ENCODE results near the gene NOM1. TPM values are rescaled to one million over a fixed set of nuclear protein-coding genes. Genes with fewer than 3 reads are reported as not detected.
A peak's percentile ranks its signal among the peaks of the same experiment; 100 is the strongest.

The NOM1 gene
- total and polyA plus RNA-seq, 4 donors = 8.3 to 33.6 (median 16.9) TPM

DNA sequence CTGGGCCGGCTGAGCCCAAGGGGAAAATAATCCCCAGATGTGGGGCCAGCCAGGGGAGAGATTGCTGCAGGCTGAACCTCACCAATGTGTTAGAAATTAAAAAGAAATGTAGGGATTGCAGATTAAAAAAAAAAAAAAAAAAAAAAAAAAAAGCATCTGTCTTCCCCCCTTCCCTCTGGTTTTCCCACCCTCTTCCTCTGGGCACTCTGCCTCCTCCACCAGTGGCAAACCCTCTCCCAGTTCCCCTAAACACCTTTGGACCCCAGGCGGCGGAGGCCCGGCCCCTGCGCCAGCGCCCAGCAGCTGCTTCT, 53.9 kb downstream of the NOM1 start:
- no peak for TF ChIP-seq CTCF (IDR thresholded peaks at IDR 0.05; ENCODE audit: control extremely low read depth, extremely low read depth)
- no peak for ATAC-seq (ENCODE audit: insufficient read depth, low FRiP score)
- Histone ChIP-seq H3K27me3 (ENCODE audit: control insufficient read depth in 3 of 3, insufficient read depth in 3 of 3, low read length in 2 of 3) (peaks cover 28 to 80% (median 67%) of the 10 kb centered on the region in 3 donors), H3K9ac (ENCODE audit: insufficient read depth in 1 of 2, low read length in 2 of 2) (no peak overlapping the region), H3K9me3 (ENCODE audit: control insufficient read depth in 4 of 4, insufficient read depth in 3 of 4, low read length in 3 of 4) (peaks cover 0 to 4% (median 0%) of the 10 kb centered on the region in 4 donors), H3K4me3 (no peak overlapping the region), H3K4me1 (ENCODE audit: control insufficient read depth in 5 of 5, insufficient read depth in 5 of 5, low read length in 5 of 5) (peaks cover 0 to 15% (median 4%) of the 10 kb centered on the region in 5 donors), H3K27ac (ENCODE audit: low read depth in 1 of 2, low read length in 1 of 2) (no peak overlapping the region), H3K36me3 (ENCODE audit: control insufficient read depth in 4 of 4, insufficient read depth in 4 of 4, low read length in 4 of 4) (no peaks in the 10 kb centered on the region)
- WGBS, 2 donors = 16 to 17% methylated on average over 6 of the region's 6 CpGs
- no peak for DNase-seq

DNA sequence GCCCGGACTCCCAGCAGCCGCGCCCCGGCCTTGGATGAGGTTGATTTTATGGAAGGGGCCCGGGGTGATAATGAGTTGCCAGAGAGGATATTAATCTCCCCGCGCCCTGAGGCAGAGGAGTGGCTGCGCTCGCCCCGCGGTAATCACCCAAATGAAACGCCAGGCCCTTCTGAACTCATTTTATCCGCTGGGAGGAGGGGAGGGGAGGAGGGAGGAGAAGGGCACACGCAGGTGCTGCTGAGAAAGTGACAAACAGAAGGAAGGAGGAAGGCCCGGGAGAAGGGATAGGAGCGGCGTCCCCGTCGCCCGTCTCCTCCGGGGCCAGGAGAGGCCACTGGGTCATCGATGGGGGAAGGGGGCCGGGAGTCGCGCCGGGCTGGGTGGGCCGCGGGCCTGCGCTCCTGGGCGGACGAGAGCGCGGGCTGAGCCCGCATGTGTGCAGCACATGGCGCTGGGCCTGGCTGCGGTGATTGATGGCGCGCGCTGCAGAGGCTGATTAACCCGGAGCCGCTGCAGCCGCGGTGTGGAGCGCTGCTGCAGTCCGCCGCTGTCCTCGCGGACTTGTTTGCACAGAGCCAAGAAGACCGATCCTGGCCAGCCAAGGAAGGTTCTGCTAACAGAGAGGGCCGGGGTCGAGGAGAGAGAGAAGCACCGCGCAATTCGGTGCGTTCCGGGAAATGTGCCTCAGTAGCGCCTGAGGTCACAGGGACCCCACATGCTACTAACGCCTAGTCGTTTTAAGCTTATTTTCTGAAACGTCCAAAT, 54.4 kb downstream of the NOM1 start:
- peak in 2 of 3 donors; percentile 22 to 40 for DNase-seq
- peaks cover 32 to 79% (median 66%) of the 10 kb centered on the region in 3 donors for H3K27me3 ChIP-seq (ENCODE audit: control insufficient read depth in 3 of 3, insufficient read depth in 3 of 3, low read length in 2 of 3)
- 2 to 6% methylated on average over 51 to 60 of the region's 60 CpGs for WGBS, 2 donors
- no peak for ATAC-seq (ENCODE audit: insufficient read depth, low FRiP score)
- H3K36me3 ChIP-seq (ENCODE audit: control insufficient read depth in 4 of 4, insufficient read depth in 4 of 4, low read length in 4 of 4) = no peaks in the 10 kb centered on the region
- no peak overlapping the region for H3K27ac ChIP-seq (ENCODE audit: low read depth in 1 of 2, low read length in 1 of 2)
- no peak overlapping the region for H3K9ac ChIP-seq (ENCODE audit: insufficient read depth in 1 of 2, low read length in 2 of 2)
- TF ChIP-seq CTCF (IDR thresholded peaks at IDR 0.05; ENCODE audit: control extremely low read depth, extremely low read depth) = no peak
- H3K4me3 ChIP-seq = no peak overlapping the region
- H3K9me3 ChIP-seq (ENCODE audit: control insufficient read depth in 4 of 4, insufficient read depth in 3 of 4, low read length in 3 of 4) = peaks cover 0 to 4% (median 0%) of the 10 kb centered on the region in 4 donors
- peaks cover 3 to 16% (median 4%) of the 10 kb centered on the region in 5 donors for H3K4me1 ChIP-seq (ENCODE audit: control insufficient read depth in 5 of 5, insufficient read depth in 5 of 5, low read length in 5 of 5)

- H3K4me1 ChIP-seq (ENCODE audit: control insufficient read depth in 5 of 5, insufficient read depth in 5 of 5, low read length in 5 of 5) = peaks cover 4 to 22% (median 7%) of the 10 kb centered on the region in 5 donors
- peaks cover 38 to 80% (median 64%) of the 10 kb centered on the region in 3 donors for H3K27me3 ChIP-seq (ENCODE audit: control insufficient read depth in 3 of 3, insufficient read depth in 3 of 3, low read length in 2 of 3)
- no peak overlapping the region for H3K4me3 ChIP-seq
- no peaks in the 10 kb centered on the region for H3K36me3 ChIP-seq (ENCODE audit: control insufficient read depth in 4 of 4, insufficient read depth in 4 of 4, low read length in 4 of 4)
- 5 to 8% methylated on average over 55 to 56 of the region's 56 CpGs for WGBS, 2 donors
- DNase-seq (peak in 1 of 3 donors; percentile 10), ATAC-seq (ENCODE audit: insufficient read depth, low FRiP score) (no peak)
- no peak overlapping the region for H3K27ac ChIP-seq (ENCODE audit: low read depth in 1 of 2, low read length in 1 of 2)
- no peak for TF ChIP-seq CTCF (IDR thresholded peaks at IDR 0.05; ENCODE audit: control extremely low read depth, extremely low read depth)
- H3K9ac ChIP-seq (ENCODE audit: insufficient read depth in 1 of 2, low read length in 2 of 2) = no peak overlapping the region
- peaks cover 0 to 4% (median 0%) of the 10 kb centered on the region in 4 donors for H3K9me3 ChIP-seq (ENCODE audit: control insufficient read depth in 4 of 4, insufficient read depth in 3 of 4, low read length in 3 of 4)
Observed at GRCh38 chr7:157004521-157005455, 55.3 kb downstream of the NOM1 start.
